Coronary artery (tissue), 2 donors: ENCODE data around the gene KCNH1.
"Not testable (repeated sequence)": the region's sequence is repeated elsewhere in the genome, so short reads cannot be mapped to it uniquely, and the experiment has no call there.

ENCODE experiments used
- DNase-seq: peaks from one replicate; pipeline ENCODE4 v3.0.0-alpha.2; 2017; ENCODE audit warnings: low spot score
- H3K27ac ChIP-seq, 2 donors: fragments of 200-600 bp; sonication (generic); one replicate each; pipeline ENCODE4 v1.5.1; 2016 to 2019
- H3K4me3 ChIP-seq: fragments of 200-600 bp; sonication (generic); 2 replicates; pipeline ENCODE4 v1.5.1; 2016; ENCODE audit warnings: mild to moderate bottlenecking, moderate library complexity
- CTCF ChIP-seq: fragments of 200-600 bp; sonication (generic); IDR thresholded peaks from one replicate; pipeline ENCODE4 v1.5.1; 2019; ENCODE audit warnings: antibody characterized with exemption

KCNH1 gene

DNA sequence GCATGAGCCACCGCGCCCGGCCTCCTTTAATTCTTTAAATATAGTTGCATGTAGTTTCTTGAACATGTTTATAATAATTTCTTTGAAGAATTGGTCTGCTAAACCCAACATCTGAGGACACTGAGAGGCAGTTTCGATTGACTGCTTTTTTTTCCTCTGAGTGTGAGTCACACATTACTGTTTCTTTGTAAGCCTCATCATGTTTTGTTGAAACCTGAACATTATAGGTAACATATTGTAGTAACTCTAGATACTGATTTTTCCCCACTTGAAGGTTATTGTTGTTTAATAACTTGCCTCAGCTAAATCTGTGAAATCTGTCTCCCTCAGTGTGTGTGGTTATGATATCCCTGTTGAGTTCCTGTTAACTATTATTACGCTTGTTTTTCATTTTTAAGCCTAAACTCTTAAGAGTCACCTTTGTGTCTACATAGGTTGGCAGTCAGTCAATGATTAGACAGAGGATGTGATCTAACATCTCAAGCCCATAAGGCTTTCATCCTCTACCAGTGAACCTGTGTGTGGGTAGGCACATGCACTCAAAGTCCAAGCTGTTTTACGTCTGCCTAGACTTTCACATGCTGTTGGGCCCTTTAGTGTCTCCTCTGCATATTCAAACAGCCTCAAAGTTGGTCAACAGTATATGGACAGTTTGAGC lies 155.5 kb downstream of the KCNH1 start:
- TF ChIP-seq CTCF: no peak
- no peak for DNase-seq
- Histone ChIP-seq H3K4me3 (no peak overlapping the region), H3K27ac (no peak overlapping the region)

- TF ChIP-seq CTCF: no peak
- no peak overlapping the region for H3K4me3 ChIP-seq
- H3K27ac ChIP-seq: no peak overlapping the region
- no peak for DNase-seq
Measured at GRCh38 chr1:210951279-210951678, 182.7 kb downstream of the KCNH1 start.

DNA sequence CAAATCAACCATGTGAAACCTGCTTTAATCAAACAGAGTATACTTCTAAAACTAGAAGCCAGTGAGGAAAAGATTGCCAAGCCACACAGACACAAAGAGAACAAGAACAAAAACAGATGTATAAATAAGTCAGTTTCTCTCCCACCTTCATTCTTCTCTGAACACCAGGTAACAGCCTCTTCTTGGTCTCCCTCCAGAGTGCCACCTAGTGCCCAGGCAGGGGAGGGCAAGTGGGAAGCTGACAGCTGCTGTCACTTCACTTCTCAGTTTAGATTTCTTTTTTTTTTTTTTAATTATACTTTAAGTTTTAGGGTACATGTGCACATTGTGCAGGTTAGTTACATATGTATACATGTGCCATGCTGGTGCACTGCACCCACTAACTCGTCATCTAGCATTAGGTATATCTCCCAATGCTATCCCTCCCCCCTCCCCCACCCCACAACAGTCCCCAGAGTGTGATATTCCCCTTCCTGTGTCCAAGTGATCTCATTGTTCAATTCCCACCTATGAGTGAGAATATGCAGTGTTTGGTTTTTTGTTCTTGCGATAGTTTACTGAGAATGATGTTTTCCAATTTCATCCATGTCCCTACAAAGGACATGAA lies 183.9 kb downstream of the KCNH1 start:
- DNase-seq, H3K27ac ChIP-seq, H3K4me3 ChIP-seq: not testable (repeated sequence)

DNA sequence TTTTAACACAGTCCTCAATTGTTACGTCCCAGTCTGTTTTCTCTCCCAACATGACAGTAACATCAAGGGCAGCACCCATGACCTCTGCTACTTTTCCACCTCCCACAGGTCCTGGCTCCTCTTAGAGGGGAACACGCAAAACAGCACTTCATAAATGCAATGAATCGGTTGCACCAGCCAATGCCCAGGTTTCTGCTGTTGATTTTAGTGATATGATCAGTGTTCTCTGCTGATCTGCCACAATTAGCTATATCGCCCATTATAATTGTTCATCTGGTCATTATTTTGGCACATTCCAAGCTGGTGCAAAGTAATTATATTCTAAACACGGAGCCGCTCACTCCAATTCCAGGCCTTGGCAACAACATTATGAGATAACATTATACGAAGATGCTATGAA lies 184.5 kb downstream of the KCNH1 start:
- H3K27ac ChIP-seq: no peak overlapping the region
- no peak for TF ChIP-seq CTCF
- H3K4me3 ChIP-seq: no peak overlapping the region
- no peak for DNase-seq

DNA sequence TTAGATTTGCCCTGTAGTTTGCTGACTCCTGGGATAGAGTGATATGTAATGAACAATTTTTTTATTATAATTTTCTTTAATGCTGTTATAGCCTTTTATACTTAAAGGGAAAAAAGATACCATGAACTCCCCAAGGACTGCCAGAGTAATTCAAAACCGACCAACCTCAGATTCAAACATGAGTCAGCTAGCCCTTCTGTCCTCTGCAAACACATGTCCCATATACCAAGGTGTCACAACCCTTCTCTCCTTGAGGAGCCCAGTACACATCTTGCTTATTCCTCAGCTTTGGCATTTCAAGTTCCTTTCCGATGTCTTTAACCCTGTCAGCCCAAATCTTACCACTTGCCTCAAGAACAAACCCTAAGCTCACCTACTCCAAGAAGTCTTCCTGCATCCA lies 184.9 kb downstream of the KCNH1 start:
- Histone ChIP-seq H3K4me3 (no peak overlapping the region), H3K27ac (no peak overlapping the region)
- DNase-seq: no peak
- no peak for TF ChIP-seq CTCF

- DNase-seq: no peak
- Histone ChIP-seq H3K27ac (no peak overlapping the region), H3K4me3 (no peak overlapping the region)
- TF ChIP-seq CTCF: no peak
Measured at GRCh38 chr1:210944252-210944651, 189.7 kb downstream of the KCNH1 start.

DNA sequence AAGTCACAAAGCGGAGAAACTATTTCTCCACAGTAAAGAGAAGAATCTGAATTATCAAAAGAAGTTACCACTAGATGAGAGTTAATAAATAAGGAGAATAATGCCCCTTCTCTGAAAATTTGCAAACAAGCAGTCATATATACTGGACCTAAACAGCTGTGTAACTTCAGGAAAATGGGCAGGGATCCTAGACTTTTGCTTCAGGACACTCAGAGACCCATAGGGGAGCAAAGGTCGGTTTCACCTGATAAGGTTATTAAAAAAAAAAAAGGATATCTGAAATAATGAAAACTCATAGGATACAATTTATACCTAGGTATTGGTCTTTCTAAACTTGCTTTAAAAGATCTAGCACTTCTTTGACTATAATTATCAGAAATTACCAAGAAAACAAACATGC lies 191.4 kb downstream of the KCNH1 start:
- Histone ChIP-seq H3K4me3 (no peak overlapping the region), H3K27ac (no peak overlapping the region)
- DNase-seq: no peak
- no peak for TF ChIP-seq CTCF
